ENCODE results near the gene PPP1R15B. TPM values are rescaled to one million over a fixed set of nuclear protein-coding genes. Genes with fewer than 3 reads are reported as not detected.

PPP1R15B gene
- total RNA-seq, 1 experiment from 2014 or later: 45.9 TPM

- H2AK5ac ChIP-seq (ENCODE audit: insufficient read length, low read length): no peak overlapping the region
- no peak overlapping the region for H4K91ac ChIP-seq (ENCODE audit: insufficient read length, low read depth, low read length)
- Mint-ChIP-seq H3K4me3 (no peak overlapping the region), H3K4me1 (peaks cover 0 to 3% of the 10 kb centered on the region in 2 experiments; a peak in 2 of 4 replicates), H3K9me3 (no peaks in the 10 kb centered on the region), H3K27me3 (ENCODE audit: low read depth) (no peaks in the 10 kb centered on the region), H3K27ac (no peak overlapping the region), H3K36me3 (ENCODE audit: insufficient read depth in 1 of 3, low read depth in 3 of 3) (peaks cover 9 to 25% (median 18%) of the 10 kb centered on the region in 3 experiments; a peak in 6 of 7 replicates)
- peak; percentile 76 for DNase-seq
- no peak overlapping the region for H3T11ph ChIP-seq (ENCODE audit: low read length)
- H3K23me2 ChIP-seq (ENCODE audit: insufficient read length, low read depth, low read length, poor library complexity, severe bottlenecking): no peaks in the 10 kb centered on the region
- H3K9me3 ChIP-seq (ENCODE audit: control insufficient read depth, low read depth, low read length): no peaks in the 10 kb centered on the region
- no peak overlapping the region for H4K8ac ChIP-seq (replicated peaks; ENCODE audit: insufficient read length, low read depth, low read length)
- no peak overlapping the region for H3K9ac ChIP-seq (ENCODE audit: extremely low read depth, insufficient read length, low read length)
- WGBS (ENCODE audit: extremely low coverage, insufficient read length, low lambda C conversion rate): no CpG with 5 or more reads among the region's 13 CpGs
- H3K14ac ChIP-seq (ENCODE audit: insufficient read depth, low read length): no peak overlapping the region
- no peaks in the 10 kb centered on the region for H3K79me2 ChIP-seq (ENCODE audit: insufficient read depth, low read length)
- H3K56ac ChIP-seq (ENCODE audit: insufficient read length, low read depth, low read length): no peak overlapping the region
- no peaks in the 10 kb centered on the region for H3K4me1 ChIP-seq (ENCODE audit: insufficient read depth, low read length)
- no peak overlapping the region for H2BK120ac ChIP-seq (ENCODE audit: low read depth, low read length, poor library complexity, severe bottlenecking)
- no peak overlapping the region for H2BK20ac ChIP-seq (ENCODE audit: low read depth, low read length, poor library complexity, severe bottlenecking)
- no peak overlapping the region for H3K18ac ChIP-seq (ENCODE audit: insufficient read length, low read depth, low read length)
- no peak overlapping the region for H2BK5ac ChIP-seq (ENCODE audit: insufficient read length, low read length)
- H3K4me2 ChIP-seq (ENCODE audit: insufficient read depth, insufficient read length, low read length): no peak overlapping the region
- H4K20me1 ChIP-seq (ENCODE audit: control insufficient read depth, insufficient read depth, insufficient read length): no peaks in the 10 kb centered on the region
- no peak overlapping the region for H4K5ac ChIP-seq (ENCODE audit: insufficient read length, low read depth, low read length)
- H3K27me3 ChIP-seq (ENCODE audit: insufficient read depth, low read length): no peaks in the 10 kb centered on the region
- TF ChIP-seq CTCF (conservative IDR thresholded peaks at IDR 0.05): peak; percentile 94
- no peak overlapping the region for H3K27ac ChIP-seq (ENCODE audit: insufficient read length, low read depth, low read length)
- no peak overlapping the region for H3K23ac ChIP-seq (ENCODE audit: insufficient read length, low read depth, low read length)
- no peak overlapping the region for H2BK15ac ChIP-seq (ENCODE audit: low read depth, low read length)
- H3K79me1 ChIP-seq (ENCODE audit: insufficient read depth, low read depth, low read length, poor library complexity, severe bottlenecking): no peaks in the 10 kb centered on the region
- no peak overlapping the region for H2BK12ac ChIP-seq (ENCODE audit: insufficient read length, low read depth, low read length)
- H2AFZ ChIP-seq (ENCODE audit: low read length): no peak overlapping the region
- no peak overlapping the region for H3K4ac ChIP-seq (ENCODE audit: low read depth, low read length)
These were observed 19.9 kb upstream of the PPP1R15B start for GRCh38 chr1:204431310-204432184.
